ENCODE measurements around the gene GPR137C. TPM values are rescaled to one million over a fixed set of nuclear protein-coding genes. Genes with fewer than 3 reads are reported as not detected.

The GPR137C gene
- total RNA-seq, 1 donor from 2014 or later = not detected

DNA sequence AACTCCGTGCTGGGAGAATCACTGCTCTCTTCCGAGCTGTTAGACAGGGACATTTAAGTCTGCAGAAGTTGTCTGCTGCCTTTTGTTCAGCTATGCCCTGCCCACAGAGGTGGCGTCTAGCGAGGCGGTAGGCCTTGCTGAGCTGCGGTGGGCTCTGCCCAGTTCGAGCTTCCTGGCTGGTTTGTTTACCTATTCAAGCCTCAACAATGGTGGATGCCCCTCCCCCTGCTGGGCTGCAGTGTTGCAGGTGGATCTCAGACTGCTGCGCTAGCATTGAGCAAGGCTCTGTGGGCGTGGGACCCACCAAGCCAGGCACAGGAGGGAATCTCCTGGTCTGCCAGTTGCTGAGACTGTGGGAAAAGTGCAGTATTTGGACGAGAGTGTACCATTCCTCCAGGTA lies 43.7 kb downstream of the GPR137C start:
- no peaks in the 10 kb centered on the region for H3K4me1 ChIP-seq
- TF ChIP-seq, protein P1, sequence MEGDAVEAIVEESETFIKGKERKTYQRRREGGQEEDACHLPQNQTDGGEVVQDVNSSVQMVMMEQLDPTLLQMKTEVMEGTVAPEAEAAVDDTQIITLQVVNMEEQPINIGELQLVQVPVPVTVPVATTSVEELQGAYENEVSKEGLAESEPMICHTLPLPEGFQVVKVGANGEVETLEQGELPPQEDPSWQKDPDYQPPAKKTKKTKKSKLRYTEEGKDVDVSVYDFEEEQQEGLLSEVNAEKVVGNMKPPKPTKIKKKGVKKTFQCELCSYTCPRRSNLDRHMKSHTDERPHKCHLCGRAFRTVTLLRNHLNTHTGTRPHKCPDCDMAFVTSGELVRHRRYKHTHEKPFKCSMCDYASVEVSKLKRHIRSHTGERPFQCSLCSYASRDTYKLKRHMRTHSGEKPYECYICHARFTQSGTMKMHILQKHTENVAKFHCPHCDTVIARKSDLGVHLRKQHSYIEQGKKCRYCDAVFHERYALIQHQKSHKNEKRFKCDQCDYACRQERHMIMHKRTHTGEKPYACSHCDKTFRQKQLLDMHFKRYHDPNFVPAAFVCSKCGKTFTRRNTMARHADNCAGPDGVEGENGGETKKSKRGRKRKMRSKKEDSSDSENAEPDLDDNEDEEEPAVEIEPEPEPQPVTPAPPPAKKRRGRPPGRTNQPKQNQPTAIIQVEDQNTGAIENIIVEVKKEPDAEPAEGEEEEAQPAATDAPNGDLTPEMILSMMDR (IDR thresholded peaks at IDR 0.05) = no peak
- H3K27me3 ChIP-seq = no peaks in the 10 kb centered on the region
- no peaks in the 10 kb centered on the region for H3K36me3 ChIP-seq
- no peak overlapping the region for H3K4me3 ChIP-seq
- H3K9me3 ChIP-seq = no peaks in the 10 kb centered on the region
- intact Hi-C loops (cut with DNase I) = no loop called here
- no peak overlapping the region for H3K27ac ChIP-seq
- no peak for DNase-seq (ENCODE audit: low spot score in 2 of 2)

DNA sequence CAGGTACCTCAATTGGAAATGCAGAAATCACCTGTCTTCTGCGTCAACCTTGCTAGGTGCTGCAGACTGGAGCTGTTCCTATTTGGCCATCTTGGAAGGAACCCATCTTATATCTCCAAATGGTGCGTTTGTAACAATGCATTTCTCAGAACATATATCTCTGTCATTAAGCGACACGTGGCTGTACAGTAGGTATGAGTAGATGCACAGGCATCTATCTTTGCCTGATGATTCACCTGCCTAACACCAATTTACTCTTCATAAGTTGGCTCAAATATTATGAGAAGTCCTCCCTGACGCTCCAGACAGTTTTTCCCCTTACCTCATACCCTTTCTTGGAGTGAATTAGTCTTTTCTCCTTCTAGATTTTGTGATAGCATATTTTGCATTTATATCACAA lies 44.2 kb downstream of the GPR137C start:
- no peaks in the 10 kb centered on the region for H3K27me3 ChIP-seq
- DNase-seq (ENCODE audit: low spot score in 2 of 2) = no peak
- no peaks in the 10 kb centered on the region for H3K36me3 ChIP-seq
- TF ChIP-seq, protein P1 (IDR thresholded peaks at IDR 0.05) = no peak
- intact Hi-C loops (cut with DNase I) = no loop called here
- H3K4me3 ChIP-seq = no peak overlapping the region
- H3K9me3 ChIP-seq = no peaks in the 10 kb centered on the region
- H3K4me1 ChIP-seq = no peaks in the 10 kb centered on the region
- H3K27ac ChIP-seq = no peak overlapping the region

DNA sequence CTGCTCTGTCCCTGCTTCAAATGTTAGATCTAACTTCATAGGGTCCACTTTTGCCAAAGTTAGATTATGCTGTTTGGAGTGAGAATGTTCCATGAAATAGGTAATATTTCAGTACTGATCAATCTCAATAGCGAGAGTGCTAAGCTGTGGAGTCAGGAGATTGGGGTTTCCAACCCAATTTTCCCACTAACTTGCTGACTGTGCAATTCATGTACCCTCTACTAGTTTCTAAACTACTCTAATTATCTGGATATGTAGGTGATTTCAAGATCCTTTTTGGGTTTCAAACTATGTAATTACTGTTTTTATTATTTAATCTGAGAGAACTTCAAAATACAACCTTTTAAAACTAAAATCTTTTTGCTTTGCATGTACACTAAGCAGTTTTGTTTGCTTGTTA lies 45.9 kb downstream of the GPR137C start:
- intact Hi-C loops (cut with DNase I) = no loop called here
- no peaks in the 10 kb centered on the region for H3K27me3 ChIP-seq
- no peak for DNase-seq (ENCODE audit: low spot score in 2 of 2)
- H3K9me3 ChIP-seq = no peaks in the 10 kb centered on the region
- H3K4me1 ChIP-seq = no peaks in the 10 kb centered on the region
- no peaks in the 10 kb centered on the region for H3K36me3 ChIP-seq
- TF ChIP-seq, protein P1 (IDR thresholded peaks at IDR 0.05) = no peak
- H3K27ac ChIP-seq = no peak overlapping the region
- H3K4me3 ChIP-seq = no peak overlapping the region

DNA sequence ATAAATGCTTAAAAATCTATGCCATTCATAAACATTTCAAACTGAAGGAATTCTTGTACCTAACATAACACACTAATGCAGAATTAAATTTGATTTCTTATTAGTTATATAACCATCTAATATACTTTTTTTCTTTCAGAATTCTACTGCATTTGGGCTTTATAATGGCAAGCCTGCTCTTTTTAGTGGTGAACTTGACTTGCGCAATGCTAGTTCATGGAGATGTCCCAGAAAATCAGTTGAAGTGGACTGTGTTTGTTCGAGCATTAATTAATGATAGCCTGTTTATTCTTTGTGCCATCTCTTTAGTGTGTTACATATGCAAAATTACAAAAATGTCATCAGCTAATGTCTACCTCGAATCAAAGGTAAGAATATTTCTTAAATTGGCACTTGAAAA lies 47.3 kb downstream of the GPR137C start:
- no peaks in the 10 kb centered on the region for H3K36me3 ChIP-seq
- no peak overlapping the region for H3K4me3 ChIP-seq
- no peaks in the 10 kb centered on the region for H3K27me3 ChIP-seq
- no peak for DNase-seq (ENCODE audit: low spot score in 2 of 2)
- H3K9me3 ChIP-seq = peaks cover 0 to 7% of the 10 kb centered on the region in 2 donors
- no peak overlapping the region for H3K27ac ChIP-seq
- TF ChIP-seq, protein P1 (IDR thresholded peaks at IDR 0.05) = no peak
- no peaks in the 10 kb centered on the region for H3K4me1 ChIP-seq
- intact Hi-C loops (cut with DNase I) = no loop called here

DNA sequence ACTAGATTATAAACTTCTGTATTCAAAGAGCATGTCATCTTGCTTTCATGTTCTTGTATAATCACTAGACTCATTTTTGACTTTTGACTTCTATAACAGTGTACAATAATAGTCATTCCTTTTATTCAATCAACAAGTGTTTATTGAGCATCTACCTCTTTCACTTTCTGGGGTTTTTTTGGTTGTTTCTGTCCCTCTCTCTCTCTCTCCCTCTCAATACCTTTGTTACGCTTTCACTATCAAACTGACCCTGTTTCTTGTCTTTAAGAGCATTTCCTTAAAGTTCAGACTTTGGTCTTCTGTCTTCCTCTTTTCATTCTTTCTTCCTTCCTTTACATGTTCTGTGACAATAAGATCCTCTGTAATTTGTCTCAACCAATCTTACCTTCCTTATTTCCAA lies 49.5 kb downstream of the GPR137C start:
- Histone ChIP-seq H3K36me3 (no peaks in the 10 kb centered on the region), H3K4me1 (no peaks in the 10 kb centered on the region), H3K9me3 (peaks cover 0 to 9% of the 10 kb centered on the region in 2 donors), H3K27me3 (no peaks in the 10 kb centered on the region), H3K4me3 (no peak overlapping the region), H3K27ac (no peak overlapping the region)
- TF ChIP-seq, protein P1 (IDR thresholded peaks at IDR 0.05) = no peak
- intact Hi-C loops (cut with DNase I) = no loop called here
- no peak for DNase-seq (ENCODE audit: low spot score in 2 of 2)

DNA sequence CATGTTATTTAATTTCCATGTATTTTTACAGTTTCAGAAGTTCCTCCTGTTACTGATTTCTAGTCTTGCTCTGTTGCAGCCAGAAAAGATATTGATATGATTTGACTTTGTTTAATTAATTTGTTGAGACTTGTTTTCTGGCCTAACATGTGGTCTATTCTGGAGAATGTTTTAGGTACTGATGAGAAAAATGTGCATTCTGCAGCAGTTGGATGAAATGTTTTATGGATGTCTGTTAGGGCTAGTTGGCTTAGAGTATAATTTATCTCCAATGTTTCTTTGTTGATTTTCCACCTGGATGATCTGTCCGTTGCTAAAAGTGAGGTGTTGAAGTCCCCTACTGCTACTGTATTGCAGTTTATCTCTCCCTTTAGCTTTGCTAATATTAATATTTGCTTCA lies 54.4 kb downstream of the GPR137C start:
- H3K27me3 ChIP-seq = no peaks in the 10 kb centered on the region
- TF ChIP-seq, protein P1 (IDR thresholded peaks at IDR 0.05) = no peak
- no peak for DNase-seq (ENCODE audit: low spot score in 2 of 2)
- H3K4me3 ChIP-seq = no peak overlapping the region
- peaks cover 0 to 9% of the 10 kb centered on the region in 2 donors for H3K9me3 ChIP-seq
- intact Hi-C loops (cut with DNase I) = no loop called here
- H3K36me3 ChIP-seq = no peaks in the 10 kb centered on the region
- H3K4me1 ChIP-seq = no peaks in the 10 kb centered on the region
- no peak overlapping the region for H3K27ac ChIP-seq

All from ascending aorta (tissue), 2 donors.